Activated CD8-positive, alpha-beta T cell treated with anti-CD3 and anti-CD28 coated beads for 36 hours (primary cell): ENCODE measurements around the gene PCCA. TPM values are rescaled to one million over a fixed set of nuclear protein-coding genes. Genes with fewer than 3 reads are reported as not detected.

Experiments used
- ATAC-seq: fragments of 200-7000 bp; cut with Tn5 transposase; one replicate; pipeline ENCODE4 v1.10.0; 2021; ENCODE audit warnings: mild to moderate bottlenecking, moderate library complexity
- CTCF ChIA-PET: fragments of 350-600 bp; sonication (Branson Sonifier 250); formaldehyde crosslinking; loops from one replicate; lab custom pipeline; 2021; ENCODE audit warnings: antibody characterized with exemption; lab: Charles Lee
- POLR2A ChIA-PET: fragments of 350-600 bp; sonication (Branson Sonifier 250); formaldehyde crosslinking; loops from one replicate; lab custom pipeline; 2021; ENCODE audit warnings: antibody characterized with exemption; lab: Charles Lee
- DNase-seq: peaks from one replicate; pipeline ENCODE4 v3.0.0-alpha.2; 2020
- H3K27ac Mint-ChIP-seq: one replicate; pipeline ENCODE4 v1.8.0; 2021; ENCODE audit warnings: mild to moderate bottlenecking, mixed read lengths
- H3K27me3 Mint-ChIP-seq: one replicate; pipeline ENCODE4 v1.8.0; 2021; ENCODE audit warnings: mixed read lengths
- H3K36me3 Mint-ChIP-seq: one replicate; pipeline ENCODE4 v1.8.0; 2021; ENCODE audit warnings: low read depth, mixed read lengths
- H3K4me1 Mint-ChIP-seq: one replicate; pipeline ENCODE4 v1.8.0; 2021; ENCODE audit warnings: low read depth, mixed read lengths
- H3K4me3 Mint-ChIP-seq: one replicate; pipeline ENCODE4 v1.8.0; 2021; ENCODE audit warnings: mild to moderate bottlenecking, moderate library complexity, mixed read lengths
- H3K9me3 Mint-ChIP-seq: one replicate; pipeline ENCODE4 v1.8.0; 2021; ENCODE audit warnings: mixed read lengths
- CTCF ChIP-seq: fragments of 200-600 bp; IDR thresholded peaks from one replicate; pipeline ENCODE4 v1.8.0; 2022; ENCODE audit warnings: antibody characterized with exemption, mild to moderate bottlenecking
- intact Hi-C: fragments of 100-400 bp; cut with micrococcal nuclease; formaldehyde crosslinking; loops from one replicate; pipeline ENCODE4 v1.10.0; 2022
- total RNA-seq, 2 experiments: library from RNA; stranded (reverse); gene quantifications; one replicate each; pipeline ENCODE4 v1.2.3, GENCODE V29; 2021

PCCA gene
- total RNA-seq, 2 experiments from 2014 or later = 8.4 to 9.2 TPM

- DNase-seq = no peak
- Mint-ChIP-seq H3K4me1 (peaks cover 10% of the 10 kb centered on the region), H3K36me3 (peaks cover 8% of the 10 kb centered on the region), H3K9me3 (no peaks in the 10 kb centered on the region), H3K27me3 (no peaks in the 10 kb centered on the region), H3K4me3 (no peak overlapping the region), H3K27ac (no peak overlapping the region)
- TF ChIP-seq CTCF = no peak
- intact Hi-C loops = no loop called here
- no peak for ATAC-seq
- ChIA-PET POLR2A (no interaction called here), CTCF (no interaction called here)
Measured at GRCh38 chr13:100100115-100100879, 11.4 kb downstream of the PCCA start.

GRCh38 chr13:100102042-100102441 is 13.1 kb downstream of the PCCA start:
- Mint-ChIP-seq H3K4me3 (no peak overlapping the region), H3K27ac (no peak overlapping the region), H3K9me3 (no peaks in the 10 kb centered on the region), H3K4me1 (peaks cover 3% of the 10 kb centered on the region), H3K27me3 (no peaks in the 10 kb centered on the region), H3K36me3 (peaks cover 7% of the 10 kb centered on the region)
- no peak for ATAC-seq
- CTCF ChIA-PET = no interaction called here
- POLR2A ChIA-PET = no interaction called here
- DNase-seq = no peak
- intact Hi-C loops = no loop called here
- TF ChIP-seq CTCF = no peak

- Mint-ChIP-seq H3K27ac (no peak overlapping the region), H3K4me1 (peaks cover 3% of the 10 kb centered on the region), H3K27me3 (no peaks in the 10 kb centered on the region), H3K36me3 (peaks cover 7% of the 10 kb centered on the region), H3K4me3 (no peak overlapping the region), H3K9me3 (no peaks in the 10 kb centered on the region)
- TF ChIP-seq CTCF = no peak
- ATAC-seq (no peak), DNase-seq (no peak)
- ChIA-PET POLR2A (no interaction called here), CTCF (no interaction called here)
- intact Hi-C loops = no loop called here
Measured at GRCh38 chr13:100106005-100106404, 17.1 kb downstream of the PCCA start.

GRCh38 chr13:100106705-100107104 is 17.8 kb downstream of the PCCA start:
- POLR2A ChIA-PET = no interaction called here

More at GRCh38 chr13:100106705-100107104, 17.8 kb downstream of the PCCA start:
- Mint-ChIP-seq H3K4me1 (peaks cover 3% of the 10 kb centered on the region), H3K9me3 (no peaks in the 10 kb centered on the region), H3K27ac (no peak overlapping the region), H3K4me3 (no peak overlapping the region), H3K27me3 (no peaks in the 10 kb centered on the region), H3K36me3 (peaks cover 7% of the 10 kb centered on the region)
- intact Hi-C loops = no loop called here
- CTCF ChIA-PET = no interaction called here
- ATAC-seq (no peak), DNase-seq (no peak)
- no peak for TF ChIP-seq CTCF
